HG03139 (cell line): ENCODE results near the gene EVA1B.

ENCODE experiments used
- ATAC-seq: cut with Tn5 transposase; IDR thresholded peaks from one replicate; pipeline ENCODE4 v1.9.1; 2021; ENCODE audit not compliant: unreplicated experiment

Gene EVA1B

GRCh38 chr1:36284061-36284460, 39.4 kb downstream of the EVA1B start:
- no peak for ATAC-seq

GRCh38 chr1:36279789-36280296, 43.6 kb downstream of the EVA1B start:
- ATAC-seq: no peak

- ATAC-seq: no peak
Measured at GRCh38 chr1:36279110-36279788, 44.2 kb downstream of the EVA1B start.

GRCh38 chr1:36276688-36277087, 46.8 kb downstream of the EVA1B start:
- ATAC-seq: no peak

- no peak for ATAC-seq
Measured at GRCh38 chr1:36274201-36274600, 49.2 kb downstream of the EVA1B start.

- no peak for ATAC-seq
Measured at GRCh38 chr1:36273024-36273423, 50.4 kb downstream of the EVA1B start.
